ENCODE results near the gene AZIN2. TPM values are rescaled to one million over a fixed set of nuclear protein-coding genes. Genes with fewer than 3 reads are reported as not detected.
"Not testable (repeated sequence)": the region's sequence is repeated elsewhere in the genome, so short reads cannot be mapped to it uniquely, and the experiment has no call there.

The AZIN2 gene
- total and polyA plus RNA-seq, 5 experiments from 2014 or later: 5.9 to 11.3 (median 10.6) TPM

DNA sequence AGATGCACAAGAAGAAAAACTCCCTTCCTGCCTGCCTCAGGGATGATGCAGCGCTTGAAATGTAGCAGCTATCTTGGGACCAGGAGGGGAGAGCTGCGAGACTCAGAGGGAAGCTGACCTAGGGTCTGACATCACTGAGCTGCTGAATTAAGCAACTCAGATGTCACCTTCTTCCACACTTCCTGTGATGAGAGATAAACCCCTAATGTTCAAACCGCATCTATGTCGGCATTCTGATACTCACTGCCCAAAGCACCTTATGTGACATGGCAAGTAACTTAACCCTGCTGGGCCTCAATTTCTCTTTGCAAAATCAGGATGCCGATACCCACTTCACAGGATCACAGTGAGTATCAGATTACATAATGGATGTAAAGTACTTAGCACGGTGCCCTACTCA, 35.1 kb upstream of the AZIN2 start:
- ATAC-seq (no peak), DNase-seq (peak in 2 of 10 donors; percentile 6 to 12)
- peaks cover 0 to 3% (median 0%) of the 10 kb centered on the region in 9 donors for H3K9me3 Mint-ChIP-seq
- no peak overlapping the region for H3K4me3 Mint-ChIP-seq
- peaks cover 0 to 6% (median 2%) of the 10 kb centered on the region in 5 donors for H3K27me3 Mint-ChIP-seq
- POLR2A ChIA-PET: no interaction called here
- peak overlapping the region in 3 of 10 donors; percentile 15 to 67 (median 35) for H3K27ac Mint-ChIP-seq
- H3K4me1 Mint-ChIP-seq: peaks cover 0 to 16% (median 4%) of the 10 kb centered on the region in 4 donors
- H3K36me3 Mint-ChIP-seq: no peaks in the 10 kb centered on the region

DNA sequence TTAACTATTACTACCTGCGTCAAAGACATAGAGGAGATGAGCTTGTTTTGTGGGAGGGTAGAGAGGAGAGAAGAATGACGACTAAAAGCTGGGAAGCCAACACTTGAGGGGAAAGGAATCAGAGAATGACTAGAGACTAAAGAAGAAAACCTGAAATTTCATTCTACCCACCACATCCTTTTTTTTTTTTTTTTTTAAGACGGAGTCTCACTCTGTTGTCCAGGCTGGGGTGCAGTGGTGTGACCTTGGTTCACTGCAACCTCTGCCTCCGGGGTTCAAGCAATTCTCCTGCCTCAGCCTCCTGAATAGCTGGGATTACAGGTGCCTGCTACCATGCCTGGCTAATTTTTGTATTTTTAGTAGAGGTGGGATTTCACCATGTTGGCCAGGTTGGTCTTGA, 34.7 kb upstream of the AZIN2 start:
- H3K36me3 Mint-ChIP-seq, H3K27me3 Mint-ChIP-seq, H3K9me3 Mint-ChIP-seq, H3K4me3 Mint-ChIP-seq, DNase-seq, ATAC-seq: not testable (repeated sequence)
- POLR2A ChIA-PET: interaction anchor here (0.6 kb wide), 1 partner anchor 294 kb away, joined by 3 read pairs; no protein-coding TSS in a partner anchor
- peak overlapping the region in 3 of 10 donors; percentile 15 to 67 (median 35) for H3K27ac Mint-ChIP-seq
- H3K4me1 Mint-ChIP-seq: peaks cover 0 to 16% (median 4%) of the 10 kb centered on the region in 4 donors

GRCh38 chr1:33047290-33047689, 33.7 kb upstream of the AZIN2 start:
- no peak overlapping the region for H3K27ac Mint-ChIP-seq
- H3K36me3 Mint-ChIP-seq: no peaks in the 10 kb centered on the region
- H3K4me1 Mint-ChIP-seq: peaks cover 0 to 16% (median 4%) of the 10 kb centered on the region in 4 donors
- H3K27me3 Mint-ChIP-seq: peaks cover 0 to 8% (median 2%) of the 10 kb centered on the region in 5 donors
- POLR2A ChIA-PET: no interaction called here
- no peak overlapping the region for H3K4me3 Mint-ChIP-seq
- ATAC-seq (no peak), DNase-seq (no peak)
- peaks cover 0 to 3% (median 0%) of the 10 kb centered on the region in 9 donors for H3K9me3 Mint-ChIP-seq

- H3K9me3 Mint-ChIP-seq: peaks cover 0 to 3% (median 0%) of the 10 kb centered on the region in 9 donors
- POLR2A ChIA-PET: no interaction called here
- peaks cover 0 to 16% (median 4%) of the 10 kb centered on the region in 4 donors for H3K4me1 Mint-ChIP-seq
- ATAC-seq: no peak
- no peak overlapping the region for H3K4me3 Mint-ChIP-seq
- no peaks in the 10 kb centered on the region for H3K36me3 Mint-ChIP-seq
- DNase-seq: no peak
- no peak overlapping the region for H3K27ac Mint-ChIP-seq
- peaks cover 0 to 8% (median 2%) of the 10 kb centered on the region in 5 donors for H3K27me3 Mint-ChIP-seq
Observed at GRCh38 chr1:33047839-33048305, 33.1 kb upstream of the AZIN2 start.

DNA sequence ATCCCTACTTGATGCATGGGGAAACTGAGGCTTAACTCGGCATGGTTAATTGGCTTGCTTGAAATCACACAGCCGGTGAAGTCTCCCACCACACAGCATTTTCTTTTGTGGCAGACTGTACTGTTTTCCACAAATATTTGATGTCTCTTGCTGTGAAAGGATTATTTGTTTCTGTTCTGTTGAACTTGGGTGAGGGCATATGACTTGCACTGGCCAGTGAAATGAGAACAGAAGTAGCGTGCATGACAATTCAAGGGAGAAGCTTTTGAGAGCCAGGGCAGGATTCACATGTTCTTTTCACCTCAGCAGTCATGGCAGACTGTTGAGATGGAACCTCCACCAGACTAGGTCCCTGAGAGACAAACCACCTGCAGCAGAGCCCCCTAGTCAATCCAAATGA, 32.5 kb upstream of the AZIN2 start:
- no peak for DNase-seq
- Mint-ChIP-seq H3K36me3 (no peaks in the 10 kb centered on the region), H3K9me3 (peaks cover 0 to 3% (median 0%) of the 10 kb centered on the region in 9 donors), H3K4me3 (peak overlapping the region in 1 of 10 donors; percentile 19), H3K27me3 (peaks cover 0 to 8% (median 3%) of the 10 kb centered on the region in 5 donors), H3K4me1 (peaks cover 0 to 16% (median 4%) of the 10 kb centered on the region in 4 donors), H3K27ac (no peak overlapping the region)
- no peak for ATAC-seq
- POLR2A ChIA-PET: no interaction called here

- no peak for DNase-seq
- H3K4me1 Mint-ChIP-seq: peaks cover 0 to 16% (median 4%) of the 10 kb centered on the region in 4 donors
- peaks cover 0 to 3% (median 0%) of the 10 kb centered on the region in 9 donors for H3K9me3 Mint-ChIP-seq
- H3K36me3 Mint-ChIP-seq: no peaks in the 10 kb centered on the region
- H3K27ac Mint-ChIP-seq: no peak overlapping the region
- POLR2A ChIA-PET: no interaction called here
- peaks cover 0 to 8% (median 3%) of the 10 kb centered on the region in 5 donors for H3K27me3 Mint-ChIP-seq
- ATAC-seq: no peak
- no peak overlapping the region for H3K4me3 Mint-ChIP-seq
Observed at GRCh38 chr1:33049371-33049770, 31.6 kb upstream of the AZIN2 start.

DNA sequence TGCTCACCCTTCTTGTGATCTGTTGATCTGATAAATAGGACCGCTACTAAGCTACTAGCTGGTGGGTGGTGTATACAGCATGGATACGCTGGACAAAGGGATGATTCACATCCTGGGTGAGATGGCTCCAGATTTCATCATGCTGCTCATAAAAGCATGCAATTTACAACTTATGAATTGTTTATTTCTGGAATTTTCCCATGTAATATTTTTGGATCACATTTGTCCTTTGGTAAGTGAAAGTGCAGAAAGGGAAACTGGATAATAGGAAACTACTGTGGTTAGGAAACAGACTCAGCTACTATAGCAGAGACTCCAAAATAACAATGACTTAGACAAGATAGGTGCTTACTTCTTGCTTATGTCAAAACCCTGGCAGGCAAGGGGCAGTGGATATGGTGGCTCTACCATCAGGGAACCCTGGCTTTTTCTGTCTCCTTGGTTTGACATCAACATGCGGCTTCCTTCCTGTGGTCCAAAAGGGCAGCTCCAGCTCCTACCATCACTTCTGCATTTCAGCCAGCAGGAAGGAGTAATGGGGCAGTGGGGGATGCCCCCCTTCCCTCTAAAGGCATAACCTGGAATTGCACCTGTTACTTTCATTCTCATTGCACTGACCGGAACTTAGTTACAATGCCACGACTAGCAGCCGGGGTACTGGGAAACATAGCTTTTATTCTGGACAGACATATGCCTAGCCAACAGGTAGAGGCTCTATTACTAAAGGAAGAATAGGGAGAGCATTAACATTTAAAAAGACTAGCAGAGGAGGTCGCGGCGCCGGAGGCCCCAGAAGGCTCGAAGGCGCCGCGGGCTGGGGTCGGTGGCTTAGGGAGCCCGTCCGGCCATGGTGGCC, 30.5 kb upstream of the AZIN2 start:
- peak overlapping the region in 2 of 10 donors; percentile 20 to 31 for H3K27ac Mint-ChIP-seq
- peaks cover 0 to 3% (median 0%) of the 10 kb centered on the region in 9 donors for H3K9me3 Mint-ChIP-seq
- ATAC-seq: no peak
- DNase-seq: no peak
- H3K36me3 Mint-ChIP-seq: no peaks in the 10 kb centered on the region
- H3K4me3 Mint-ChIP-seq: peak overlapping the region in 3 of 10 donors; percentile 19 to 28 (median 26)
- peaks cover 4 to 17% (median 8%) of the 10 kb centered on the region in 4 donors for H3K4me1 Mint-ChIP-seq
- peaks cover 0 to 8% (median 3%) of the 10 kb centered on the region in 5 donors for H3K27me3 Mint-ChIP-seq
- POLR2A ChIA-PET: no interaction called here

GRCh38 chr1:33055210-33056008, 25.5 kb upstream of the AZIN2 start:
- H3K4me1 Mint-ChIP-seq: peaks cover 7 to 10% (median 9%) of the 10 kb centered on the region in 4 donors
- peaks cover 0 to 5% (median 0%) of the 10 kb centered on the region in 3 donors for H3K36me3 Mint-ChIP-seq
- DNase-seq: peak in 5 of 10 donors; percentile 7 to 32 (median 26)
- no peak overlapping the region for H3K4me3 Mint-ChIP-seq
- peak; percentile 35 for ATAC-seq
- POLR2A ChIA-PET: interaction anchor here (1.0 to 1.8 kb wide), 2 partner anchors 19 to 31 kb away, joined by 3 to 4 read pairs; no protein-coding TSS in a partner anchor
- H3K27ac Mint-ChIP-seq: peak overlapping the region in 5 of 10 donors; percentile 16 to 56 (median 41)
- peaks cover 0 to 11% (median 0%) of the 10 kb centered on the region in 9 donors for H3K9me3 Mint-ChIP-seq
- H3K27me3 Mint-ChIP-seq: peaks cover 0 to 6% (median 2%) of the 10 kb centered on the region in 5 donors

DNA sequence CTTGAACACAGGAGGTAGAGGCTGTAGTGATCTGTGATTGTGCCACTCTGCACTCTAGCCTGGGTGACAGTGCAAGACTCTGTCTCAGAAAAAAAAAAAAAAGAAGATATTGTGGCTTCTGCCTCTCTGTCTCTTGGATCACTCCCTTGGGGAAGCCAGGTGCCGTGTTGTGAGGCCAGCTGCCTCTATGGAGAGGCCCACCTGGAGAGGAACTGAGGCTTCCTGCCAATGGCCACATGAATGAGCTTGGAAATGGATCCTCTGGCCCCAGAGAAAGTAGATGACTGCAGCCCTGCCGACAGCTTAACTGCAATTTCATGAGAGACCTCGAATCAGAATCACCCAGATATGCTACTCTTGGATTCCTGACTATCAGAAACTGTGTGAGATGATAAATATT, 24.5 kb upstream of the AZIN2 start:
- H3K27ac Mint-ChIP-seq: peak overlapping the region in 2 of 10 donors; percentile 55 to 62
- no peak for ATAC-seq
- H3K27me3 Mint-ChIP-seq: peaks cover 0 to 3% (median 0%) of the 10 kb centered on the region in 5 donors
- POLR2A ChIA-PET: interaction anchor here (0.6 to 1.0 kb wide), 2 partner anchors 18 to 245 kb away, joined by 3 read pairs; no protein-coding TSS in a partner anchor
- H3K9me3 Mint-ChIP-seq: peaks cover 0 to 19% (median under 1%) of the 10 kb centered on the region in 9 donors
- no peak for DNase-seq
- peaks cover 4 to 8% (median 8%) of the 10 kb centered on the region in 4 donors for H3K4me1 Mint-ChIP-seq
- peaks cover 0 to 5% (median 0%) of the 10 kb centered on the region in 3 donors for H3K36me3 Mint-ChIP-seq
- no peak overlapping the region for H3K4me3 Mint-ChIP-seq

DNA sequence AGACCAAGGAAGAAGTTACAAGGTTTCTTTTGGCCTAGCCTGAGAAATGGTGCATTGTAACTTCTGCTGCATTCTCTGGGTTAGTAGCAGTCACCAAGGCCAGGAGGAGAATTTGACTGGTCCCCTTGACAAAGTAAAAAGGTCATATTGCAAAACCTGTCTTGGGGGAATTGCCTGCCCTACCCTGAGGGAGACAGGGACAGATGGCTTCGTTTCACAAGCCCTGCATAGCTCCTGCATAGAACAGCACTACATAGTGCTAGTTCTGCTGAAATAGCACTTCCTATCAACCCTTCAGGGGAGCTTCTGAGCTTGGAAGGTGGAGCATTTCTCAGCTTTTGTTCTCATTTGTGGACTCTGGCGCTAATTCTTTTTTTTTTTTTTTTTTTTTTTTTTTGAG, 23.9 kb upstream of the AZIN2 start:
- DNase-seq: no peak
- peaks cover 0 to 10% (median 3%) of the 10 kb centered on the region in 3 donors for H3K36me3 Mint-ChIP-seq
- H3K9me3 Mint-ChIP-seq: peaks cover 0 to 26% (median 7%) of the 10 kb centered on the region in 9 donors
- H3K4me1 Mint-ChIP-seq: peaks cover 7 to 8% (median 8%) of the 10 kb centered on the region in 4 donors
- POLR2A ChIA-PET: interaction anchor here (0.6 kb wide), 1 partner anchor 244 kb away, joined by 3 read pairs; no protein-coding TSS in a partner anchor
- H3K27ac Mint-ChIP-seq: no peak overlapping the region
- H3K27me3 Mint-ChIP-seq: peaks cover 0 to 3% (median 0%) of the 10 kb centered on the region in 5 donors
- no peak for ATAC-seq
- H3K4me3 Mint-ChIP-seq: no peak overlapping the region

DNA sequence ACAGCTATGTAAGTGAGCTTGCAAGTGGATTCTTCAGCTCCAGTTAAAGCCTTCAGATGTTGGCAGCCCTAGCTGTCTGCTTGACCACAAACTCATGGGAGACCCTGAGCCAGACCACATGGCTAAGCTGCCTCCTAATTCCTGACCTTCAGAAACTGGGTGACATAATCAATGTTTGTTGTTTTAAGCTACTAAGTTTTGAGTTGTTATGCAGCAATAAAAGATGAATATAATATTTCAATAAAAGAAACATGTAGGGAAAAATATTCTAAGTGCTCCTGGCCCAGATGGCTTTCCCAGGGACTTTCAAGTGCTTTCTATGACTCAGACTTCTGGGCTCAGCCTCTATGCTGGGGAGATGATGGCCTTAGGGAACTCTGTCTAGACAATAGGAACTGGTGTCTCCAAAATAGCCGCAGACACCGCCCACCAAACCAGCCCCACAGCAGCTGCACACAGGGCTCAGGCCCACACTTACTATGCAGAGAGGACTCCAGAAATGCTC, 20.3 kb upstream of the AZIN2 start:
- H3K4me1 Mint-ChIP-seq: peaks cover under 1 to 2% (median 2%) of the 10 kb centered on the region in 4 donors
- H3K36me3 Mint-ChIP-seq: peaks cover 2 to 38% (median 29%) of the 10 kb centered on the region in 3 donors
- H3K9me3 Mint-ChIP-seq: peaks cover 5 to 61% (median 32%) of the 10 kb centered on the region in 9 donors

GRCh38 chr1:33061834-33062233, 19.1 kb upstream of the AZIN2 start:
- peaks cover 8 to 73% (median 33%) of the 10 kb centered on the region in 9 donors for H3K9me3 Mint-ChIP-seq
- no peak overlapping the region for H3K27ac Mint-ChIP-seq
- no peak for ATAC-seq
- peaks cover 0 to 3% (median 0%) of the 10 kb centered on the region in 5 donors for H3K27me3 Mint-ChIP-seq
- peaks cover 0 to 2% (median 1%) of the 10 kb centered on the region in 4 donors for H3K4me1 Mint-ChIP-seq
- POLR2A ChIA-PET: no interaction called here
- no peak for DNase-seq
- peaks cover 2 to 50% (median 40%) of the 10 kb centered on the region in 3 donors for H3K36me3 Mint-ChIP-seq
- no peak overlapping the region for H3K4me3 Mint-ChIP-seq

More for the DNA sequence above, 20.3 kb upstream of the AZIN2 start:
- Mint-ChIP-seq H3K27me3 (peaks cover 0 to 3% (median 0%) of the 10 kb centered on the region in 5 donors), H3K4me3 (no peak overlapping the region), H3K27ac (no peak overlapping the region)
- no peak for DNase-seq
- no peak for ATAC-seq
- POLR2A ChIA-PET: interaction anchor here (0.5 kb wide), 1 partner anchor 157 kb away, joined by 4 read pairs; no protein-coding TSS in a partner anchor

Data from naive thymus-derived CD8-positive, alpha-beta T cell (primary cell).